Upper lobe of left lung (tissue), 4 donors: ENCODE data around the gene RNF214.

Source experiments
- EP300 ChIP-seq, 4 donors: sonication (generic); formaldehyde crosslinking; IDR thresholded peaks; one replicate each; pipeline ENCODE4 v1.5.1; 2017; ENCODE audit warnings: antibody characterized with exemption in 4 of 4, control low read depth in 2 of 4
- POLR2A ChIP-seq, 4 donors: fragments of 450-650 bp; IDR thresholded peaks; one replicate each; pipeline ENCODE4 v1.5.1; 2016 to 2017; ENCODE audit warnings: antibody characterized with exemption in 4 of 4, mild to moderate bottlenecking in 2 of 4
- POLR2AphosphoS5 ChIP-seq, 2 donors: sonication (generic); formaldehyde crosslinking; IDR thresholded peaks; one replicate each; pipeline ENCODE4 v1.5.1; 2017; ENCODE audit warnings: antibody characterized with exemption in 2 of 2
- TF ChIP-seq, protein P1 (sequence below), 6 experiments: fragments of 450-650 bp in 4 of 6; fragments of 200-600 bp in 2 of 6; sonication (generic) in 2 of 6; IDR thresholded peaks; one replicate each; pipeline ENCODE4 v1.5.1; 2016 to 2019; ENCODE audit warnings: antibody characterized with exemption in 6 of 6

- TF ChIP-seq, protein P1, sequence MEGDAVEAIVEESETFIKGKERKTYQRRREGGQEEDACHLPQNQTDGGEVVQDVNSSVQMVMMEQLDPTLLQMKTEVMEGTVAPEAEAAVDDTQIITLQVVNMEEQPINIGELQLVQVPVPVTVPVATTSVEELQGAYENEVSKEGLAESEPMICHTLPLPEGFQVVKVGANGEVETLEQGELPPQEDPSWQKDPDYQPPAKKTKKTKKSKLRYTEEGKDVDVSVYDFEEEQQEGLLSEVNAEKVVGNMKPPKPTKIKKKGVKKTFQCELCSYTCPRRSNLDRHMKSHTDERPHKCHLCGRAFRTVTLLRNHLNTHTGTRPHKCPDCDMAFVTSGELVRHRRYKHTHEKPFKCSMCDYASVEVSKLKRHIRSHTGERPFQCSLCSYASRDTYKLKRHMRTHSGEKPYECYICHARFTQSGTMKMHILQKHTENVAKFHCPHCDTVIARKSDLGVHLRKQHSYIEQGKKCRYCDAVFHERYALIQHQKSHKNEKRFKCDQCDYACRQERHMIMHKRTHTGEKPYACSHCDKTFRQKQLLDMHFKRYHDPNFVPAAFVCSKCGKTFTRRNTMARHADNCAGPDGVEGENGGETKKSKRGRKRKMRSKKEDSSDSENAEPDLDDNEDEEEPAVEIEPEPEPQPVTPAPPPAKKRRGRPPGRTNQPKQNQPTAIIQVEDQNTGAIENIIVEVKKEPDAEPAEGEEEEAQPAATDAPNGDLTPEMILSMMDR (IDR thresholded peaks at IDR 0.05), result no peak
- no peak for TF ChIP-seq EP300 (IDR thresholded peaks at IDR 0.05)
- TF ChIP-seq POLR2AphosphoS5 (IDR thresholded peaks at IDR 0.05), result no peak
- TF ChIP-seq POLR2A (IDR thresholded peaks at IDR 0.05), result no peak
Measured at GRCh38 chr11:117299351-117300282, 67.1 kb downstream of the RNF214 start.
